H9 (cell line): ENCODE measurements around the gene PRKCZ. TPM values are rescaled to one million over a fixed set of nuclear protein-coding genes. Genes with fewer than 3 reads are reported as not detected.

ENCODE experiments used
- DNase-seq: peaks from one replicate; pipeline ENCODE4 v3.0.0-alpha.2; 2017
- H2AFZ ChIP-seq: one replicate; pipeline ENCODE4 v1.6.1; 2013; ENCODE audit warnings: mild to moderate bottlenecking, low read length, control low read depth, moderate library complexity
- H2AK5ac ChIP-seq: 2 replicates; pipeline ENCODE4 v1.6.1; 2013; ENCODE audit warnings: low read length, control low read depth, mixed read lengths; ENCODE audit not compliant: insufficient read length
- H2BK120ac ChIP-seq: one replicate; pipeline ENCODE4 v1.6.1; 2013; ENCODE audit warnings: low read depth, mild to moderate bottlenecking, low read length, control low read depth, inconsistent platforms; ENCODE audit not compliant: poor library complexity, severe bottlenecking
- H2BK12ac ChIP-seq: 2 replicates; pipeline ENCODE4 v1.6.1; 2013; ENCODE audit warnings: low read length, control low read depth, mixed read lengths, low read depth; ENCODE audit not compliant: insufficient read length
- H2BK15ac ChIP-seq: 2 replicates; pipeline ENCODE4 v1.6.1; 2013; ENCODE audit warnings: low read depth, low read length, control low read depth
- H2BK20ac ChIP-seq: one replicate; pipeline ENCODE4 v1.6.1; 2013; ENCODE audit warnings: low read depth, mild to moderate bottlenecking, low read length, control low read depth, inconsistent platforms; ENCODE audit not compliant: poor library complexity, severe bottlenecking
- H2BK5ac ChIP-seq: 2 replicates; pipeline ENCODE4 v1.6.1; 2013; ENCODE audit warnings: low read length, control low read depth, mixed read lengths; ENCODE audit not compliant: insufficient read length
- H3K14ac ChIP-seq: 2 replicates; pipeline ENCODE4 v1.6.1; 2013; ENCODE audit warnings: low read length, control low read depth; ENCODE audit not compliant: insufficient read depth
- H3K18ac ChIP-seq: 2 replicates; pipeline ENCODE4 v1.6.1; 2013; ENCODE audit warnings: low read depth, mild to moderate bottlenecking, mixed read lengths, low read length, control low read depth; ENCODE audit not compliant: insufficient read length
- H3K23ac ChIP-seq: 2 replicates; pipeline ENCODE4 v1.6.1; 2013; ENCODE audit warnings: low read length, control low read depth, mixed read lengths, low read depth; ENCODE audit not compliant: insufficient read length
- H3K23me2 ChIP-seq: 2 replicates; pipeline ENCODE4 v1.6.1; 2013; ENCODE audit warnings: low read depth, mild to moderate bottlenecking, mixed read lengths, low read length, control low read depth; ENCODE audit not compliant: insufficient read length, poor library complexity, severe bottlenecking
- H3K27ac ChIP-seq: 2 replicates; pipeline ENCODE4 v1.5.1; 2013; ENCODE audit warnings: low read length, control low read depth, mixed read lengths, low read depth; ENCODE audit not compliant: insufficient read length
- H3K27me3 ChIP-seq: 2 replicates; pipeline ENCODE4 v1.6.1; 2013; ENCODE audit warnings: low read length, control low read depth, inconsistent platforms; ENCODE audit not compliant: insufficient read depth
- H3K4ac ChIP-seq: 2 replicates; pipeline ENCODE4 v1.6.1; 2013; ENCODE audit warnings: low read depth, mild to moderate bottlenecking, control low read depth, inconsistent platforms, low read length, moderate library complexity
- H3K4me1 ChIP-seq: 2 replicates; pipeline ENCODE4 v1.6.1; 2013; ENCODE audit warnings: low read length, control low read depth, inconsistent platforms; ENCODE audit not compliant: insufficient read depth
- H3K4me2 ChIP-seq: 2 replicates; pipeline ENCODE4 v1.6.1; 2013; ENCODE audit warnings: low read length, control low read depth, mixed read lengths; ENCODE audit not compliant: insufficient read length, insufficient read depth
- H3K56ac ChIP-seq: 2 replicates; pipeline ENCODE4 v1.6.1; 2013; ENCODE audit warnings: low read depth, mild to moderate bottlenecking, mixed read lengths, low read length, control low read depth; ENCODE audit not compliant: insufficient read length
- H3K79me1 ChIP-seq: 2 replicates; pipeline ENCODE4 v1.6.1; 2013; ENCODE audit warnings: low read depth, mild to moderate bottlenecking, moderate library complexity, low read length, control low read depth, inconsistent platforms; ENCODE audit not compliant: insufficient read depth, poor library complexity, severe bottlenecking
- H3K79me2 ChIP-seq: 2 replicates; pipeline ENCODE4 v1.6.1; 2013; ENCODE audit warnings: low read length, control low read depth, inconsistent platforms; ENCODE audit not compliant: insufficient read depth
- H3K9ac ChIP-seq: 2 replicates; pipeline ENCODE4 v1.6.1; 2013; ENCODE audit warnings: low read length, control low read depth, mixed read lengths; ENCODE audit not compliant: insufficient read length; ENCODE audit errors: extremely low read depth
- H3K9me3 ChIP-seq: one replicate; pipeline ENCODE4 v1.6.1; 2013; ENCODE audit warnings: low read depth, low read length, inconsistent platforms; ENCODE audit not compliant: control insufficient read depth
- H3T11ph ChIP-seq: one replicate; pipeline ENCODE4 v1.6.1; 2013; ENCODE audit warnings: mild to moderate bottlenecking, low read length, control low read depth, inconsistent platforms
- H4K20me1 ChIP-seq: one replicate; pipeline ENCODE4 v1.6.1; 2013; ENCODE audit not compliant: control insufficient read depth, insufficient read length, insufficient read depth
- H4K5ac ChIP-seq: 2 replicates; pipeline ENCODE4 v1.6.1; 2013; ENCODE audit warnings: low read depth, mild to moderate bottlenecking, mixed read lengths, low read length, control low read depth; ENCODE audit not compliant: insufficient read length
- H4K8ac ChIP-seq: replicated peaks from 2 replicates; pipeline ENCODE4 v1.6.1; 2013; ENCODE audit warnings: low read length, control low read depth, mixed read lengths, low read depth; ENCODE audit not compliant: insufficient read length
- H4K91ac ChIP-seq: 2 replicates; pipeline ENCODE4 v1.6.1; 2013; ENCODE audit warnings: low read depth, mild to moderate bottlenecking, moderate library complexity, mixed read lengths, low read length, control low read depth; ENCODE audit not compliant: insufficient read length
- H3K27ac Mint-ChIP-seq, 3 experiments: 2 replicates in 2 of 3; 3 replicates in 1 of 3; pipeline ENCODE4 v1.8.0; 2020 to 2021; ENCODE audit warnings: mixed read lengths in 3 of 3, mild to moderate bottlenecking in 1 of 3, moderate library complexity in 1 of 3
- H3K27me3 Mint-ChIP-seq: 2 replicates; pipeline ENCODE4 v1.8.0; 2021; ENCODE audit warnings: low read depth, mild to moderate bottlenecking, moderate library complexity, mixed read lengths
- H3K36me3 Mint-ChIP-seq, 3 experiments: 2 replicates in 2 of 3; 3 replicates in 1 of 3; pipeline ENCODE4 v1.8.0; 2020 to 2021; ENCODE audit warnings: low read depth in 3 of 3, mixed read lengths in 3 of 3; ENCODE audit not compliant: insufficient read depth in 1 of 3
- H3K4me1 Mint-ChIP-seq, 2 experiments: 2 replicates each; pipeline ENCODE4 v1.8.0; 2020; ENCODE audit warnings: mixed read lengths in 2 of 2
- H3K4me3 Mint-ChIP-seq, 2 experiments: 2 replicates in 1 of 2; 3 replicates in 1 of 2; pipeline ENCODE4 v1.8.0; 2020 to 2021; ENCODE audit warnings: mild to moderate bottlenecking in 2 of 2, mixed read lengths in 2 of 2, moderate library complexity in 1 of 2
- H3K9me3 Mint-ChIP-seq, 2 experiments: 2 replicates in 1 of 2; 3 replicates in 1 of 2; pipeline ENCODE4 v1.8.0; 2020; ENCODE audit warnings: mild to moderate bottlenecking in 2 of 2, mixed read lengths in 2 of 2, moderate library complexity in 1 of 2
- WGBS: extraction: QIAGEN DNeasy Blood & Tissue Kit; methylation state at CpG from one replicate; pipeline ENCODE4 v1.1.7; 2013; ENCODE audit warnings: missing lambda C conversion rate, low lambda C conversion rate, mixed read lengths; ENCODE audit not compliant: insufficient read length; ENCODE audit errors: extremely low coverage; 5-methylcytosine and 5-hydroxymethylcytosine counted together
- total RNA-seq: library from RNA; stranded (reverse); gene quantifications from 2 replicates; pipeline ENCODE4 v1.2.1, GENCODE V29; 2021
- TF ChIP-seq, protein P1 (sequence below): fragments of 200-600 bp; sonication (generic); conservative IDR thresholded peaks from 3 replicates; pipeline ENCODE4 v1.8.0; 2021; ENCODE audit warnings: antibody characterized with exemption, mild to moderate bottlenecking

PRKCZ gene
- total RNA-seq, 1 experiment from 2014 or later = 48.4 TPM

- Histone ChIP-seq H3K27ac (no peak overlapping the region), H3K27me3 (no peaks in the 10 kb centered on the region), H4K20me1 (no peaks in the 10 kb centered on the region), H2BK12ac (peak overlapping the region; percentile 36), H2AK5ac (no peak overlapping the region), H4K5ac (peak overlapping the region; percentile 47), H3K79me1 (no peaks in the 10 kb centered on the region), H3K4ac (peak overlapping the region; percentile 74; the same call in 1 of the 2 replicates), H3K4me2 (peak overlapping the region; percentile 1), H4K91ac (peak overlapping the region; percentile 91), H3T11ph (peak overlapping the region; percentile 40), H3K9me3 (no peaks in the 10 kb centered on the region), H3K56ac (no peak overlapping the region), H4K8ac (no peak overlapping the region), H3K23ac (no peak overlapping the region), H3K14ac (peak overlapping the region; percentile 99; the same call in 1 of the 2 replicates), H2AFZ (no peak overlapping the region), H2BK5ac (peak overlapping the region; percentile 73), H3K18ac (peak overlapping the region; percentile 92), H2BK120ac (peak overlapping the region; percentile 94), H3K9ac (no peak overlapping the region), H2BK20ac (no peak overlapping the region), H3K79me2 (no peaks in the 10 kb centered on the region), H3K4me1 (no peaks in the 10 kb centered on the region), H2BK15ac (no peak overlapping the region; the same call in 1 of the 2 replicates), H3K23me2 (no peaks in the 10 kb centered on the region)
- Mint-ChIP-seq H3K27ac (peak overlapping the region; percentile 44 to 95 (median 93); a peak in 5 of 7 replicates), H3K27me3 (0 out of 2 replicates have a peak, but pooled peaks cover under 1% of the 10 kb centered on the region), H3K4me3 (peak overlapping the region; percentile 52 to 67; a peak in 4 of 5 replicates), H3K36me3 (no peaks in the 10 kb centered on the region; a peak in 1 of 7 replicates), H3K4me1 (peaks cover 7 to 26% of the 10 kb centered on the region in 2 experiments), H3K9me3 (no peaks in the 10 kb centered on the region)
- WGBS = no CpG with 5 or more reads among the region's 10 CpGs
- DNase-seq = no peak
- TF ChIP-seq, protein P1, sequence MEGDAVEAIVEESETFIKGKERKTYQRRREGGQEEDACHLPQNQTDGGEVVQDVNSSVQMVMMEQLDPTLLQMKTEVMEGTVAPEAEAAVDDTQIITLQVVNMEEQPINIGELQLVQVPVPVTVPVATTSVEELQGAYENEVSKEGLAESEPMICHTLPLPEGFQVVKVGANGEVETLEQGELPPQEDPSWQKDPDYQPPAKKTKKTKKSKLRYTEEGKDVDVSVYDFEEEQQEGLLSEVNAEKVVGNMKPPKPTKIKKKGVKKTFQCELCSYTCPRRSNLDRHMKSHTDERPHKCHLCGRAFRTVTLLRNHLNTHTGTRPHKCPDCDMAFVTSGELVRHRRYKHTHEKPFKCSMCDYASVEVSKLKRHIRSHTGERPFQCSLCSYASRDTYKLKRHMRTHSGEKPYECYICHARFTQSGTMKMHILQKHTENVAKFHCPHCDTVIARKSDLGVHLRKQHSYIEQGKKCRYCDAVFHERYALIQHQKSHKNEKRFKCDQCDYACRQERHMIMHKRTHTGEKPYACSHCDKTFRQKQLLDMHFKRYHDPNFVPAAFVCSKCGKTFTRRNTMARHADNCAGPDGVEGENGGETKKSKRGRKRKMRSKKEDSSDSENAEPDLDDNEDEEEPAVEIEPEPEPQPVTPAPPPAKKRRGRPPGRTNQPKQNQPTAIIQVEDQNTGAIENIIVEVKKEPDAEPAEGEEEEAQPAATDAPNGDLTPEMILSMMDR = no peak
These were observed 162.0 kb downstream of the PRKCZ start for GRCh38 chr1:2212274-2212531.
